PC-3 (cell line): ENCODE data around the gene PCDHGA5.

ENCODE experiments used
- CTCF ChIP-seq: fragments of 300-600 bp; sonication (generic); conservative IDR thresholded peaks from 2 replicates; pipeline ENCODE4 v1.5.1; 2017; ENCODE audit warnings: antibody characterized with exemption, low read depth, mild to moderate bottlenecking, low read length
- EZH2 ChIP-seq: fragments of 300-600 bp; sonication (generic); IDR thresholded peaks from one replicate; pipeline ENCODE4 v1.6.1; 2017; ENCODE audit warnings: antibody characterized with exemption, mild to moderate bottlenecking, low read length; ENCODE audit not compliant: unreplicated experiment
- EZH2phosphoT487 ChIP-seq: fragments of 300-600 bp; sonication (generic); IDR thresholded peaks from 2 replicates; pipeline ENCODE4 v1.6.1; 2018; ENCODE audit warnings: mild to moderate bottlenecking, antibody characterized with exemption, low read length, borderline replicate concordance

GRCh38 chr5:141388661-141389060, 24.7 kb downstream of the PCDHGA5 start:
- TF ChIP-seq EZH2 (no peak), CTCF (no peak), EZH2phosphoT487 (no peak)
